H7 (cell line): ENCODE data around the gene SERPING1. TPM values are rescaled to one million over a fixed set of nuclear protein-coding genes. Genes with fewer than 3 reads are reported as not detected.

Experiments used
- DNase-seq: peaks from one replicate; pipeline ENCODE4 v3.0.0; 2012
- H3K27me3 ChIP-seq: 2 replicates; pipeline ENCODE4 v1.6.0; 2011; ENCODE audit warnings: mild to moderate bottlenecking, low read length; ENCODE audit not compliant: control insufficient read depth, insufficient read depth
- H3K36me3 ChIP-seq: replicated peaks from 2 replicates; pipeline ENCODE4 v1.5.1; 2011; ENCODE audit warnings: low read length; ENCODE audit not compliant: control insufficient read depth, insufficient read depth
- H3K4me3 ChIP-seq: 2 replicates; pipeline ENCODE4 v1.5.1; 2011; ENCODE audit warnings: low read depth, mild to moderate bottlenecking, control low read depth, low read length, moderate library complexity; ENCODE audit not compliant: insufficient read depth
- total RNA-seq: library from RNA; depleted of rRNA; stranded (reverse); fragments of >200 nt; shearing (Covaris generic); gene quantifications from 2 replicates; pipeline ENCODE4 v1.2.3, GENCODE V29; 2014; rRNA removed

SERPING1 gene
- total RNA-seq: 30.3 and 34.6 TPM in 2 replicates

GRCh38 chr11:57597461-57597915, at the start of gene SERPING1:
Gene SERPING1, plus strand, starts transcription at chr11:57597685. Its CDS starts 586 bp downstream, at chr11:57598271.
- Histone ChIP-seq H3K4me3 (peak within 1 kb of the TSS; percentile 56), H3K36me3 (peaks cover 1% of the 10 kb centered on the region; the same call in 1 of the 2 replicates), H3K27me3 (no peaks in the 10 kb centered on the region)
- no peak for DNase-seq

- DNase-seq: no peak
- Histone ChIP-seq H3K27me3 (peaks cover 1% of the 10 kb centered on the region; the same call in 1 of the 2 replicates), H3K36me3 (peaks cover 11% of the 10 kb centered on the region), H3K4me3 (no peak overlapping the region)
Observed at GRCh38 chr11:57547854-57548377, 49.6 kb upstream of the SERPING1 start.

GRCh38 chr11:57549983-57550382, 47.5 kb upstream of the SERPING1 start:
- peaks cover 14% of the 10 kb centered on the region for H3K36me3 ChIP-seq
- no peak for DNase-seq
- no peaks in the 10 kb centered on the region for H3K27me3 ChIP-seq
- H3K4me3 ChIP-seq: no peak overlapping the region

GRCh38 chr11:57551941-57552340, 45.5 kb upstream of the SERPING1 start:
- DNase-seq: no peak
- H3K4me3 ChIP-seq: no peak overlapping the region
- H3K27me3 ChIP-seq: no peaks in the 10 kb centered on the region
- peaks cover 14% of the 10 kb centered on the region for H3K36me3 ChIP-seq

- no peaks in the 10 kb centered on the region for H3K27me3 ChIP-seq
- H3K4me3 ChIP-seq: no peak overlapping the region
- no peak for DNase-seq
- peaks cover 14% of the 10 kb centered on the region for H3K36me3 ChIP-seq
Observed at GRCh38 chr11:57552479-57552878, 45.0 kb upstream of the SERPING1 start.

GRCh38 chr11:57555393-57555792, 42.1 kb upstream of the SERPING1 start:
- Histone ChIP-seq H3K36me3 (peaks cover 7% of the 10 kb centered on the region), H3K4me3 (no peak overlapping the region), H3K27me3 (no peaks in the 10 kb centered on the region)
- no peak for DNase-seq

- H3K4me3 ChIP-seq: no peak overlapping the region
- H3K36me3 ChIP-seq: peaks cover 4% of the 10 kb centered on the region
- H3K27me3 ChIP-seq: no peaks in the 10 kb centered on the region
- DNase-seq: no peak
Observed at GRCh38 chr11:57556041-57556440, 41.4 kb upstream of the SERPING1 start.

GRCh38 chr11:57560146-57560545, 37.3 kb upstream of the SERPING1 start:
- Histone ChIP-seq H3K36me3 (no peaks in the 10 kb centered on the region; the same call in none of the 2 replicates), H3K4me3 (no peak overlapping the region), H3K27me3 (no peaks in the 10 kb centered on the region)
- DNase-seq: no peak

GRCh38 chr11:57562596-57562995, 34.9 kb upstream of the SERPING1 start:
- no peaks in the 10 kb centered on the region; the same call in 1 of the 2 replicates for H3K36me3 ChIP-seq
- H3K27me3 ChIP-seq: peaks cover 5% of the 10 kb centered on the region; the same call in 1 of the 2 replicates
- DNase-seq: peak; percentile 39
- no peak overlapping the region for H3K4me3 ChIP-seq

- Histone ChIP-seq H3K36me3 (no peaks in the 10 kb centered on the region), H3K4me3 (no peak overlapping the region), H3K27me3 (peaks cover 5% of the 10 kb centered on the region; the same call in 1 of the 2 replicates)
- DNase-seq: no peak
Observed at GRCh38 chr11:57566005-57566904, 31.2 kb upstream of the SERPING1 start.

GRCh38 chr11:57566905-57567514, 30.5 kb upstream of the SERPING1 start:
- Histone ChIP-seq H3K27me3 (peaks cover 5% of the 10 kb centered on the region; the same call in 1 of the 2 replicates), H3K36me3 (no peaks in the 10 kb centered on the region), H3K4me3 (peak overlapping the region; percentile 83)
- DNase-seq: peak; percentile 38

- peak; percentile 92 for DNase-seq
- Histone ChIP-seq H3K27me3 (peaks cover 5% of the 10 kb centered on the region; the same call in 1 of the 2 replicates), H3K36me3 (no peaks in the 10 kb centered on the region), H3K4me3 (peak within 1 kb of the TSS; percentile 83)
Observed at GRCh38 chr11:57567515-57568329, 29.8 kb upstream of the SERPING1 start, which contains the start of gene UBE2L6. Gene UBE2L6, minus strand, starts transcription at chr11:57567672. Its CDS starts 61 bp downstream, at chr11:57567611.

- peaks cover 5% of the 10 kb centered on the region; the same call in 1 of the 2 replicates for H3K27me3 ChIP-seq
- no peak for DNase-seq
- no peaks in the 10 kb centered on the region for H3K36me3 ChIP-seq
- peak overlapping the region; percentile 83 for H3K4me3 ChIP-seq
Observed at GRCh38 chr11:57568330-57568766, 29.1 kb upstream of the SERPING1 start.

GRCh38 chr11:57571606-57572005, 25.9 kb upstream of the SERPING1 start:
- Histone ChIP-seq H3K27me3 (peaks cover 5% of the 10 kb centered on the region; the same call in 1 of the 2 replicates), H3K36me3 (no peaks in the 10 kb centered on the region), H3K4me3 (no peak overlapping the region)
- DNase-seq: no peak
